HEK293T (cell line): Measurements from ENCODE around the gene ERI3.
"Not testable (repeated sequence)": the region's sequence is repeated elsewhere in the genome, so short reads cannot be mapped to it uniquely, and the experiment has no call there.

Experiments used
- BHLHE40 ChIP-seq: fragments of 450-650 bp; IDR thresholded peaks from 2 replicates; pipeline ENCODE4 v1.6.1; 2016; ENCODE audit warnings: mild to moderate bottlenecking, moderate library complexity, borderline replicate concordance
- ELF4 ChIP-seq: fragments of 450-650 bp; IDR thresholded peaks from 2 replicates; pipeline ENCODE4 v1.6.1; 2017; ENCODE audit warnings: antibody characterized with exemption
- FOXA1 ChIP-seq: fragments of 450-650 bp; IDR thresholded peaks from 2 replicates; pipeline ENCODE4 v1.6.1; 2016; ENCODE audit warnings: mild to moderate bottlenecking

DNA sequence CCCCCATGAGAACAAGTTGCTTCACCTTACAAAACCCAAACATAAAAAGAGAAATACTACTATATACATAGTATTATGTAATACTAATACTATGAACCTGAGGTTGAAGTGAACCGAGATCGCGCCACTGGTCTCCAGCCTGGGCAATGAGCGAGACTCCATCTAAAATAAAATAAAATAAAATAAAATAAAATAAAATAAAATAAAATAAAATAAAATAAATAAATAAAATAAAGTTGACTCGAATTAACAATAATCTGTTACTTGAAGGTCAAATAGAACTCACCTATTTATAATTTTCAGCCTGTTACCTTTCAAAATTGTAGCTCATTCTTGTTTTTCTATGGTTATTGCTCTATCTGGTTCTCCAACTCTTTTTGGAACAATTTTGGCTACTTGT, 148.5 kb downstream of the ERI3 start:
- TF ChIP-seq FOXA1, BHLHE40, ELF4: not testable (repeated sequence)
